HepG2 (cell line): ENCODE results near the gene MBTPS1. TPM values are rescaled to one million over a fixed set of nuclear protein-coding genes. Genes with fewer than 3 reads are reported as not detected.

Source experiments
- ARNT2 ChIP-seq: sonication (generic); formaldehyde crosslinking; IDR thresholded peaks from 2 replicates; pipeline ENCODE4 v1.8.0; 2022; ENCODE audit warnings: mild to moderate bottlenecking, low read depth, missing genetic modification reagents, moderate library complexity
- EED ChIP-seq: sonication (generic); formaldehyde crosslinking; IDR thresholded peaks from 2 replicates; pipeline ENCODE4 v1.5.0; 2020; ENCODE audit warnings: mild to moderate bottlenecking, missing genetic modification reagents
- JUN ChIP-seq: sonication (generic); formaldehyde crosslinking; IDR thresholded peaks from 2 replicates; pipeline ENCODE4 v1.4.0; 2020; ENCODE audit warnings: mild to moderate bottlenecking, missing genetic modification reagents
- KLF9 ChIP-seq: IDR thresholded peaks from 2 replicates; pipeline ENCODE4 v1.6.1; 2016; ENCODE audit warnings: low read depth
- NR2F2 ChIP-seq: IDR thresholded peaks from 2 replicates; pipeline ENCODE4 v1.6.1; 2012; ENCODE audit warnings: low read depth, inconsistent platforms, borderline replicate concordance
- ONECUT2 ChIP-seq: sonication (generic); formaldehyde crosslinking; IDR thresholded peaks from 2 replicates; pipeline ENCODE4 v1.4.0; 2020; ENCODE audit warnings: missing genetic modification reagents
- SATB2 ChIP-seq: sonication (generic); formaldehyde crosslinking; IDR thresholded peaks from 2 replicates; pipeline ENCODE4 v1.5.0; 2020; ENCODE audit warnings: missing genetic modification reagents
- SMYD3 ChIP-seq: sonication (generic); formaldehyde crosslinking; IDR thresholded peaks from 2 replicates; pipeline ENCODE4 v1.8.1; 2023; ENCODE audit warnings: mild to moderate bottlenecking, missing genetic modification reagents
- ZFYVE20 ChIP-seq: sonication (generic); formaldehyde crosslinking; IDR thresholded peaks from 2 replicates; pipeline ENCODE4 v1.8.0; 2023; ENCODE audit warnings: low read depth, mild to moderate bottlenecking, moderate library complexity, missing genetic modification reagents, borderline replicate concordance
- ZNF264 ChIP-seq: sonication (generic); formaldehyde crosslinking; IDR thresholded peaks from 2 replicates; pipeline ENCODE4 v1.4.0; 2020; ENCODE audit warnings: missing genetic modification reagents
- ZNF530 ChIP-seq: sonication (generic); formaldehyde crosslinking; IDR thresholded peaks from 2 replicates; pipeline ENCODE4 v1.5.0; 2020; ENCODE audit warnings: low read depth, mild to moderate bottlenecking, missing genetic modification reagents
- ZNF598 ChIP-seq: sonication (generic); formaldehyde crosslinking; IDR thresholded peaks from 2 replicates; pipeline ENCODE4 v1.5.1; 2020; ENCODE audit warnings: mild to moderate bottlenecking, missing genetic modification reagents, borderline replicate concordance
- ZNF619 ChIP-seq: sonication (generic); formaldehyde crosslinking; IDR thresholded peaks from 2 replicates; pipeline ENCODE4 v1.4.0; 2020; ENCODE audit warnings: mild to moderate bottlenecking, missing genetic modification reagents
- ZNF660 ChIP-seq: sonication (generic); formaldehyde crosslinking; IDR thresholded peaks from 2 replicates; pipeline ENCODE4 v1.5.1; 2020; ENCODE audit warnings: mild to moderate bottlenecking, low read depth, missing genetic modification reagents, borderline replicate concordance
- ZNF792 ChIP-seq: IDR thresholded peaks from 2 replicates; pipeline ENCODE4 v1.6.1; 2016
- ZNF816 ChIP-seq: sonication (generic); formaldehyde crosslinking; IDR thresholded peaks from 2 replicates; pipeline ENCODE4 v1.8.0; 2022; ENCODE audit warnings: missing genetic modification reagents, mild to moderate bottlenecking, borderline replicate concordance
- polyA plus RNA-seq, 8 experiments: library from polyadenylated mRNA; depleted of rRNA in 3 of 8; stranded (reverse) in 7 of 8; unstranded in 1 of 8; fragments of >200 nt; fragmentation: Illumina TruSeq in 4 of 8; extraction: Trizol in 4 of 8; gene quantifications; 2 replicates each; pipeline versions ENCODE4 v1.2.1 to v1.2.3, GENCODE V29; 2011 to 2016; ENCODE audit warnings: low read depth in 4 of 8, missing spikeins in 1 of 8, mixed read lengths in 1 of 8; ENCODE audit not compliant: insufficient read depth in 1 of 8
- total RNA-seq, 5 experiments: library from RNA; depleted of rRNA; stranded (reverse); fragments of >200 nt; fragmentation: Illumina TruSeq; extraction: Trizol; gene quantifications; 2 replicates each; pipeline ENCODE4 v1.2.3, GENCODE V29; 2016; ENCODE audit warnings: low read depth in 1 of 5
- TF ChIP-seq, protein P1 (sequence below): sonication (generic); formaldehyde crosslinking; IDR thresholded peaks from 2 replicates; pipeline ENCODE4 v1.5.1; 2020; ENCODE audit warnings: mild to moderate bottlenecking, moderate library complexity, missing genetic modification reagents
- TF ChIP-seq, protein P2 (sequence below): sonication (generic); formaldehyde crosslinking; IDR thresholded peaks from 2 replicates; pipeline ENCODE4 v1.4.0; 2020; ENCODE audit warnings: missing genetic modification reagents
- TF ChIP-seq, protein P3 (sequence below): sonication (generic); formaldehyde crosslinking; IDR thresholded peaks from 2 replicates; pipeline ENCODE4 v1.4.0; 2020; ENCODE audit warnings: low read depth, mild to moderate bottlenecking, missing genetic modification reagents
- TF ChIP-seq, protein P4 (sequence below): sonication (generic); formaldehyde crosslinking; conservative IDR thresholded peaks from 2 replicates; pipeline ENCODE4 v1.8.0; 2022; ENCODE audit warnings: missing genetic modification reagents
- TF ChIP-seq, protein P5 (sequence below): sonication (generic); formaldehyde crosslinking; IDR thresholded peaks from 2 replicates; pipeline ENCODE4 v1.5.0; 2020; ENCODE audit warnings: mild to moderate bottlenecking, missing genetic modification reagents, borderline replicate concordance

Gene MBTPS1
- total and polyA plus RNA-seq, 2 of the 13 experiments (the other 11 are each of a cell fraction or from before 2014, with no cell fraction given) = 56.7 to 91.3 TPM

DNA sequence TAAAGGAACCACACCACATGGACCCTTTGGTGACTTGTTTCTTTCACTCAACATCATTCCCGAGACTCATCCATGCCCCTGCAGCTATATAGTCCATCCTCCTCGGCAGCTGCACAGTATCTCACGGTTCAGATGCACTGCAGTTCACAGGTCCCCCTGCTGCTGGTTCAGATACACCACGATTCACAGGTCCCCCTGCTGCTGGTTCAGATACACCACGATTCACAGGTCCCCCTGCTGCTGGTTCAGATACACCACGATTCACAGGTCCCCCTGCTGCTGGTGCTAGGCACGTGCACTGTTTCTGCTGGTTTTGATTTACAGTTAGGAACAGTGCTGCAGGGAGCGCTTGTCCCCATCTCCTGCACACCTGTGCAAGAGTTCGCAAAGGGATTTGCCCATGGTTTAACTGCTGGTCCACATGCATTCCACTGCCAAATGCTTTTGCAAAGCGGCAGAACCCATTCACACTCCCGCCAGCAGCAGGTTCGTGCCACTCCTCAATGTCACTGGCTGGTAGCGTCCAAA, 24.5 kb upstream of the MBTPS1 start (continued):
- no peak for TF ChIP-seq ZNF530 (CRISPR knock-in tag)
- no peak for TF ChIP-seq ARNT2 (CRISPR knock-in tag)
- TF ChIP-seq, protein P1, sequence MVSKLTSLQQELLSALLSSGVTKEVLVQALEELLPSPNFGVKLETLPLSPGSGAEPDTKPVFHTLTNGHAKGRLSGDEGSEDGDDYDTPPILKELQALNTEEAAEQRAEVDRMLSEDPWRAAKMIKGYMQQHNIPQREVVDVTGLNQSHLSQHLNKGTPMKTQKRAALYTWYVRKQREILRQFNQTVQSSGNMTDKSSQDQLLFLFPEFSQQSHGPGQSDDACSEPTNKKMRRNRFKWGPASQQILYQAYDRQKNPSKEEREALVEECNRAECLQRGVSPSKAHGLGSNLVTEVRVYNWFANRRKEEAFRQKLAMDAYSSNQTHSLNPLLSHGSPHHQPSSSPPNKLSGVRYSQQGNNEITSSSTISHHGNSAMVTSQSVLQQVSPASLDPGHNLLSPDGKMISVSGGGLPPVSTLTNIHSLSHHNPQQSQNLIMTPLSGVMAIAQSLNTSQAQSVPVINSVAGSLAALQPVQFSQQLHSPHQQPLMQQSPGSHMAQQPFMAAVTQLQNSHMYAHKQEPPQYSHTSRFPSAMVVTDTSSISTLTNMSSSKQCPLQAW (CRISPR knock-in tag) = peak; percentile 49; the same call in 1 of the 2 replicates
- TF ChIP-seq, protein P2, sequence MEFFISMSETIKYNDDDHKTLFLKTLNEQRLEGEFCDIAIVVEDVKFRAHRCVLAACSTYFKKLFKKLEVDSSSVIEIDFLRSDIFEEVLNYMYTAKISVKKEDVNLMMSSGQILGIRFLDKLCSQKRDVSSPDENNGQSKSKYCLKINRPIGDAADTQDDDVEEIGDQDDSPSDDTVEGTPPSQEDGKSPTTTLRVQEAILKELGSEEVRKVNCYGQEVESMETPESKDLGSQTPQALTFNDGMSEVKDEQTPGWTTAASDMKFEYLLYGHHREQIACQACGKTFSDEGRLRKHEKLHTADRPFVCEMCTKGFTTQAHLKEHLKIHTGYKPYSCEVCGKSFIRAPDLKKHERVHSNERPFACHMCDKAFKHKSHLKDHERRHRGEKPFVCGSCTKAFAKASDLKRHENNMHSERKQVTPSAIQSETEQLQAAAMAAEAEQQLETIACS = no peak
- TF ChIP-seq, protein P3, sequence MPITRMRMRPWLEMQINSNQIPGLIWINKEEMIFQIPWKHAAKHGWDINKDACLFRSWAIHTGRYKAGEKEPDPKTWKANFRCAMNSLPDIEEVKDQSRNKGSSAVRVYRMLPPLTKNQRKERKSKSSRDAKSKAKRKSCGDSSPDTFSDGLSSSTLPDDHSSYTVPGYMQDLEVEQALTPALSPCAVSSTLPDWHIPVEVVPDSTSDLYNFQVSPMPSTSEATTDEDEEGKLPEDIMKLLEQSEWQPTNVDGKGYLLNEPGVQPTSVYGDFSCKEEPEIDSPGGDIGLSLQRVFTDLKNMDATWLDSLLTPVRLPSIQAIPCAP (CRISPR knock-in tag) = no peak
- TF ChIP-seq, protein P4, sequence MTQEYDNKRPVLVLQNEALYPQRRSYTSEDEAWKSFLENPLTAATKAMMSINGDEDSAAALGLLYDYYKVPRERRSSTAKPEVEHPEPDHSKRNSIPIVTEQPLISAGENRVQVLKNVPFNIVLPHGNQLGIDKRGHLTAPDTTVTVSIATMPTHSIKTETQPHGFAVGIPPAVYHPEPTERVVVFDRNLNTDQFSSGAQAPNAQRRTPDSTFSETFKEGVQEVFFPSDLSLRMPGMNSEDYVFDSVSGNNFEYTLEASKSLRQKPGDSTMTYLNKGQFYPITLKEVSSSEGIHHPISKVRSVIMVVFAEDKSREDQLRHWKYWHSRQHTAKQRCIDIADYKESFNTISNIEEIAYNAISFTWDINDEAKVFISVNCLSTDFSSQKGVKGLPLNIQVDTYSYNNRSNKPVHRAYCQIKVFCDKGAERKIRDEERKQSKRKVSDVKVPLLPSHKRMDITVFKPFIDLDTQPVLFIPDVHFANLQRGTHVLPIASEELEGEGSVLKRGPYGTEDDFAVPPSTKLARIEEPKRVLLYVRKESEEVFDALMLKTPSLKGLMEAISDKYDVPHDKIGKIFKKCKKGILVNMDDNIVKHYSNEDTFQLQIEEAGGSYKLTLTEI (CRISPR knock-in tag) = no peak
- TF ChIP-seq ZNF660 (CRISPR knock-in tag) = no peak
- TF ChIP-seq SATB2 (CRISPR knock-in tag) = no peak
- no peak for TF ChIP-seq ZNF598 (CRISPR knock-in tag)
- no peak for TF ChIP-seq ZNF792
- TF ChIP-seq ZFYVE20 = no peak
- TF ChIP-seq ZNF619 (CRISPR knock-in tag) = 0 out of 2 replicates have a peak, but pooled peaks have one; percentile 33
- TF ChIP-seq EED (CRISPR knock-in tag) = no peak
- TF ChIP-seq SMYD3 (CRISPR knock-in tag) = no peak
- no peak for TF ChIP-seq JUN (CRISPR knock-in tag)
- TF ChIP-seq KLF9 (CRISPR knock-in tag) = no peak
- no peak; the same call in 1 of the 2 replicates for TF ChIP-seq ZNF264 (CRISPR knock-in tag)
- TF ChIP-seq ONECUT2 (CRISPR knock-in tag) = no peak
- TF ChIP-seq, protein P5, sequence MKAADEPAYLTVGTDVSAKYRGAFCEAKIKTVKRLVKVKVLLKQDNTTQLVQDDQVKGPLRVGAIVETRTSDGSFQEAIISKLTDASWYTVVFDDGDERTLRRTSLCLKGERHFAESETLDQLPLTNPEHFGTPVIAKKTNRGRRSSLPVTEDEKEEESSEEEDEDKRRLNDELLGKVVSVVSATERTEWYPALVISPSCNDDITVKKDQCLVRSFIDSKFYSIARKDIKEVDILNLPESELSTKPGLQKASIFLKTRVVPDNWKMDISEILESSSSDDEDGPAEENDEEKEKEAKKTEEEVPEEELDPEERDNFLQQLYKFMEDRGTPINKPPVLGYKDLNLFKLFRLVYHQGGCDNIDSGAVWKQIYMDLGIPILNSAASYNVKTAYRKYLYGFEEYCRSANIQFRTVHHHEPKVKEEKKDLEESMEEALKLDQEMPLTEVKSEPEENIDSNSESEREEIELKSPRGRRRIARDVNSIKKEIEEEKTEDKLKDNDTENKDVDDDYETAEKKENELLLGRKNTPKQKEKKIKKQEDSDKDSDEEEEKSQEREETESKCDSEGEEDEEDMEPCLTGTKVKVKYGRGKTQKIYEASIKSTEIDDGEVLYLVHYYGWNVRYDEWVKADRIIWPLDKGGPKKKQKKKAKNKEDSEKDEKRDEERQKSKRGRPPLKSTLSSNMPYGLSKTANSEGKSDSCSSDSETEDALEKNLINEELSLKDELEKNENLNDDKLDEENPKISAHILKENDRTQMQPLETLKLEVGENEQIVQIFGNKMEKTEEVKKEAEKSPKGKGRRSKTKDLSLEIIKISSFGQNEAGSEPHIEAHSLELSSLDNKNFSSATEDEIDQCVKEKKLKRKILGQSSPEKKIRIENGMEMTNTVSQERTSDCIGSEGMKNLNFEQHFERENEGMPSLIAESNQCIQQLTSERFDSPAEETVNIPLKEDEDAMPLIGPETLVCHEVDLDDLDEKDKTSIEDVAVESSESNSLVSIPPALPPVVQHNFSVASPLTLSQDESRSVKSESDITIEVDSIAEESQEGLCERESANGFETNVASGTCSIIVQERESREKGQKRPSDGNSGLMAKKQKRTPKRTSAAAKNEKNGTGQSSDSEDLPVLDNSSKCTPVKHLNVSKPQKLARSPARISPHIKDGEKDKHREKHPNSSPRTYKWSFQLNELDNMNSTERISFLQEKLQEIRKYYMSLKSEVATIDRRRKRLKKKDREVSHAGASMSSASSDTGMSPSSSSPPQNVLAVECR (CRISPR knock-in tag) = peak; percentile 33; the same call in 1 of the 2 replicates
- no peak for TF ChIP-seq ZNF816 (CRISPR knock-in tag)
- no peak for TF ChIP-seq NR2F2
